Common myeloid progenitor, CD34-positive (primary cell): Measurements from ENCODE around the gene NDUFS5.
"Not testable (repeated sequence)": the region's sequence is repeated elsewhere in the genome, so short reads cannot be mapped to it uniquely, and the experiment has no call there.

Source experiments
- CTCF ChIA-PET: fragments of 350-600 bp; sonication (Branson Sonifier 250); formaldehyde crosslinking; loops from one replicate; lab custom pipeline; 2021; ENCODE audit warnings: antibody characterized with exemption; lab: Charles Lee
- POLR2A ChIA-PET: fragments of 350-600 bp; sonication (Branson Sonifier 250); formaldehyde crosslinking; loops from one replicate; lab custom pipeline; 2021; ENCODE audit warnings: antibody characterized with exemption; lab: Charles Lee
- DNase-seq, 3 donors: peaks; one replicate each; pipeline versions ENCODE4 v3.0.0 to v3.0.0-alpha.2; 2013
- H3K27ac ChIP-seq, 2 experiments: 1 replicate in 1 of 2; 2 replicates in 1 of 2; pipeline ENCODE4 v1.7.0; 2013; ENCODE audit warnings: inconsistent platforms in 2 of 2, low read length in 2 of 2, mild to moderate bottlenecking in 2 of 2, low read depth in 1 of 2, moderate library complexity in 1 of 2; ENCODE audit not compliant: severe bottlenecking in 2 of 2, insufficient read depth in 1 of 2, poor library complexity in 1 of 2
- H3K27me3 ChIP-seq, 5 experiments: replicated peaks in 2 of 5; 1 replicate in 3 of 5; 2 replicates in 2 of 5; pipeline versions ENCODE4 v1.6.1 to v1.7.0; 2013; ENCODE audit warnings: low read length in 4 of 5, mild to moderate bottlenecking in 2 of 5, moderate library complexity in 2 of 5, inconsistent platforms in 1 of 5; ENCODE audit not compliant: insufficient read depth in 5 of 5, control insufficient read depth in 4 of 5
- H3K36me3 ChIP-seq, 4 experiments: 1 replicate in 2 of 4; 2 replicates in 2 of 4; pipeline versions ENCODE4 v1.6.1 to v1.7.0; 2013; ENCODE audit warnings: low read length in 3 of 4, control low read depth in 1 of 4, mild to moderate bottlenecking in 1 of 4; ENCODE audit not compliant: control insufficient read depth in 4 of 4, insufficient read depth in 4 of 4
- H3K4me1 ChIP-seq, 4 experiments: 1 replicate in 3 of 4; 2 replicates in 1 of 4; pipeline versions ENCODE4 v1.6.1 to v1.7.1; 2013; ENCODE audit warnings: low read length in 3 of 4, mild to moderate bottlenecking in 3 of 4, control low read depth in 1 of 4, inconsistent platforms in 1 of 4, moderate library complexity in 1 of 4; ENCODE audit not compliant: control insufficient read depth in 4 of 4, insufficient read depth in 4 of 4; ENCODE audit errors: control extremely low read depth in 1 of 4
- H3K4me3 ChIP-seq, 7 experiments: 1 replicate in 4 of 7; 2 replicates in 3 of 7; pipeline versions ENCODE4 v1.5.1 to v1.7.0; 2013; ENCODE audit warnings: mild to moderate bottlenecking in 7 of 7, low read length in 6 of 7, moderate library complexity in 6 of 7, inconsistent platforms in 2 of 7, low read depth in 2 of 7, control low read depth in 1 of 7; ENCODE audit not compliant: insufficient read depth in 4 of 7, control insufficient read depth in 1 of 7; ENCODE audit errors: extremely low read depth in 1 of 7
- H3K9me3 ChIP-seq, 5 experiments: 1 replicate in 4 of 5; 2 replicates in 1 of 5; pipeline versions ENCODE4 v1.6.1 to v1.7.1; 2013; ENCODE audit warnings: low read length in 4 of 5, mild to moderate bottlenecking in 2 of 5, inconsistent platforms in 1 of 5, low read depth in 1 of 5, moderate library complexity in 1 of 5; ENCODE audit not compliant: control insufficient read depth in 4 of 5, insufficient read depth in 2 of 5; ENCODE audit errors: control extremely low read depth in 1 of 5
- WGBS: methylation state at CpG from one replicate; pipeline ENCODE4 v1.1.5; 2013; ENCODE audit not compliant: insufficient coverage; 5-methylcytosine and 5-hydroxymethylcytosine counted together

NDUFS5 gene

GRCh38 chr1:39063191-39063590 lies 37.0 kb downstream of the NDUFS5 start:
- ChIA-PET CTCF (no interaction called here), POLR2A (no interaction called here)
- no peak for DNase-seq
- Histone ChIP-seq H3K27me3 (no peaks in the 10 kb centered on the region), H3K36me3 (no peaks in the 10 kb centered on the region), H3K4me3 (no peak overlapping the region), H3K9me3 (no peaks in the 10 kb centered on the region), H3K4me1 (no peaks in the 10 kb centered on the region), H3K27ac (no peak overlapping the region)
- WGBS, result 90% methylated on average over 5 of the region's 7 CpGs

GRCh38 chr1:39063775-39064174 lies 37.6 kb downstream of the NDUFS5 start:
- no peaks in the 10 kb centered on the region for H3K27me3 ChIP-seq
- no peaks in the 10 kb centered on the region for H3K9me3 ChIP-seq
- CTCF ChIA-PET, result no interaction called here
- H3K27ac ChIP-seq, result no peak overlapping the region
- no CpG with 5 or more reads among the region's 6 CpGs for WGBS
- H3K36me3 ChIP-seq, result no peaks in the 10 kb centered on the region
- DNase-seq, result peak in 1 of 3 donors; percentile 19
- no peak overlapping the region for H3K4me3 ChIP-seq
- POLR2A ChIA-PET, result no interaction called here
- H3K4me1 ChIP-seq, result no peaks in the 10 kb centered on the region

GRCh38 chr1:39065542-39065941 lies 39.4 kb downstream of the NDUFS5 start:
- H3K4me1 ChIP-seq, result no peaks in the 10 kb centered on the region
- H3K27me3 ChIP-seq, result no peaks in the 10 kb centered on the region
- CTCF ChIA-PET, result interaction anchor here (0.7 kb wide), 1 partner anchor 43 kb away, joined by 3 read pairs; no protein-coding TSS in a partner anchor
- WGBS, result 100% methylated on average over 1 of the region's 3 CpGs
- no peak overlapping the region for H3K27ac ChIP-seq
- H3K9me3 ChIP-seq, result no peaks in the 10 kb centered on the region
- POLR2A ChIA-PET, result no interaction called here
- H3K36me3 ChIP-seq, result no peaks in the 10 kb centered on the region
- no peak overlapping the region for H3K4me3 ChIP-seq
- no peak for DNase-seq

GRCh38 chr1:39068227-39068626 lies 42.1 kb downstream of the NDUFS5 start:
- DNase-seq, H3K4me3 ChIP-seq, H3K36me3 ChIP-seq, CTCF ChIA-PET, H3K27ac ChIP-seq, H3K27me3 ChIP-seq, H3K4me1 ChIP-seq, H3K9me3 ChIP-seq: not testable (repeated sequence)
- 60% methylated on average over 1 of the region's 7 CpGs for WGBS
- POLR2A ChIA-PET, result interaction anchor here (0.7 kb wide), 1 partner anchor 13 kb away, joined by 3 read pairs; no protein-coding TSS in a partner anchor

- POLR2A ChIA-PET, H3K9me3 ChIP-seq, H3K27me3 ChIP-seq, DNase-seq, H3K36me3 ChIP-seq, H3K4me3 ChIP-seq, H3K4me1 ChIP-seq, H3K27ac ChIP-seq: not testable (repeated sequence)
- CTCF ChIA-PET, result interaction anchor here (1.0 kb wide), 1 partner anchor 9 kb away, joined by 3 read pairs; no protein-coding TSS in a partner anchor
Measured at GRCh38 chr1:39071557-39071956, 45.4 kb downstream of the NDUFS5 start.

GRCh38 chr1:39076127-39076798 lies 50.1 kb downstream of the NDUFS5 start:
- peaks cover 0 to 9% (median 4%) of the 10 kb centered on the region in 4 experiments for H3K4me1 ChIP-seq
- POLR2A ChIA-PET, result no interaction called here
- no peak overlapping the region for H3K4me3 ChIP-seq
- peaks cover 2 to 13% (median 10%) of the 10 kb centered on the region in 5 experiments for H3K27me3 ChIP-seq
- 97% methylated on average over 13 of the region's 13 CpGs for WGBS
- H3K36me3 ChIP-seq, result no peaks in the 10 kb centered on the region
- CTCF ChIA-PET, result interaction anchor here (1.3 to 1.5 kb wide), 3 partner anchors 15 to 50 kb away, joined by 3 to 4 read pairs (median 3); partner anchors contain the start of gene NDUFS5
- no peak for DNase-seq
- peaks cover 0 to 3% (median 0%) of the 10 kb centered on the region in 5 experiments for H3K9me3 ChIP-seq
- no peak overlapping the region for H3K27ac ChIP-seq

- H3K27ac ChIP-seq, result no peak overlapping the region
- CTCF ChIA-PET, result interaction anchor here (1.0 to 1.5 kb wide), 4 partner anchors 15 to 50 kb away, joined by 3 to 4 read pairs (median 3); partner anchors contain the start of gene NDUFS5
- H3K4me3 ChIP-seq, result no peak overlapping the region
- H3K4me1 ChIP-seq, result peaks cover 0 to 12% (median 6%) of the 10 kb centered on the region in 4 experiments
- H3K9me3 ChIP-seq, result peaks cover 0 to 3% (median 0%) of the 10 kb centered on the region in 5 experiments
- H3K27me3 ChIP-seq, result peaks cover 2 to 14% (median 11%) of the 10 kb centered on the region in 5 experiments
- no peak for DNase-seq
- POLR2A ChIA-PET, result no interaction called here
- no peaks in the 10 kb centered on the region for H3K36me3 ChIP-seq
- 96% methylated on average over 2 of the region's 2 CpGs for WGBS
Measured at GRCh38 chr1:39076799-39077148, 50.6 kb downstream of the NDUFS5 start.
